DMS53 treated with DMSO at 0.1 percent for 48 hours (cell line): ENCODE measurements around the gene INHBE.
"Not testable (repeated sequence)": the region's sequence is repeated elsewhere in the genome, so short reads cannot be mapped to it uniquely, and the experiment has no call there.

Source experiments
- DNase-seq: peaks from one replicate; lab custom pipeline; 2025; ENCODE audit not compliant: unreplicated experiment; lab: John Stamatoyannopoulos, UW

INHBE gene

DNA sequence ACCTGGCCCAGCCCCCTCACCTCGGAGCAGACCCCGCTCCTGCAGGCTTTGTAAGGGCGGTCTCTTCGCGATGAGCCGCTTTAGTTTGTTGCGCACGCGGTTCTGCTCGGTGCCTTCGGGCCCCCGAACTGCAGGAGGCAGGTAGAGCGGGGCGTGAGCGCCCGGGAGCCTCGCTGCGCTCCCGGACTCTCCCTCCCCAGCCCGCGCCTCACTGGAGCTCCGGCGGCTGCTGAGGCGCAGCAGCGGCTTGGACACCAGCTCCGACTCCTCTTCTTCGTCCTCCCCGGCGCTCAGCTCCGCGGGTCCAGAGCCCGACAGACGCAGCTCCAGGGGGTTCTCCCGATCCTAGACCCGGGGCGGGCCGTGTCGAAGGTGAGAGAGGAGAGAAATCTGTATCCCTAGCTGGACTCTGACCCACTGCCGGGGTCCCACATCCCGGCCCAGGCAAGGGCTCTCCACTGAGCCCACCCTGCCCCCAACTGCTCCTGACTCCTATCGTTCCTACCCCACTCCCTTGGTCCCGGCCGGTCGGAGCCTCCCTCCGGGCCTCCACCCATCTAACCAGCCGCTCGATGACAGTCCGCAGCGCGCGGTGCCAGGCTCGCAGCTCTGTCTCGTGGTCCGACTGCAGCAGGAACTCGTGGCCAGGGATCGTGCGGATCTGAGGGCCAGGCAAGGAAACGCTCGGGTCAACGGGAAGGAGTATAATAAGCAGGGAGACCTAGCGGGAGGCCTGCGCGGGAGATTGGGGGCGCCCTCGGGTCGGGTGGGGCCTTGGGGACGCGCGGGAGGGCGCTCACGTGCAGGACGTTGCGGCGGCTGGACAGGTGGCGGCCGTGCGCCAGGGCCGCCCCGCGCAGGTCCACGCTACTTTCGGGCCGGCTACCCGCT, 20.4 kb downstream of the INHBE start:
- DNase-seq = peak; percentile 37

- DNase-seq = no peak
These were observed 21.3 kb downstream of the INHBE start for GRCh38 chr12:57476162-57476992.

- no peak for DNase-seq
These were observed 22.0 kb downstream of the INHBE start for GRCh38 chr12:57476993-57477709.

DNA sequence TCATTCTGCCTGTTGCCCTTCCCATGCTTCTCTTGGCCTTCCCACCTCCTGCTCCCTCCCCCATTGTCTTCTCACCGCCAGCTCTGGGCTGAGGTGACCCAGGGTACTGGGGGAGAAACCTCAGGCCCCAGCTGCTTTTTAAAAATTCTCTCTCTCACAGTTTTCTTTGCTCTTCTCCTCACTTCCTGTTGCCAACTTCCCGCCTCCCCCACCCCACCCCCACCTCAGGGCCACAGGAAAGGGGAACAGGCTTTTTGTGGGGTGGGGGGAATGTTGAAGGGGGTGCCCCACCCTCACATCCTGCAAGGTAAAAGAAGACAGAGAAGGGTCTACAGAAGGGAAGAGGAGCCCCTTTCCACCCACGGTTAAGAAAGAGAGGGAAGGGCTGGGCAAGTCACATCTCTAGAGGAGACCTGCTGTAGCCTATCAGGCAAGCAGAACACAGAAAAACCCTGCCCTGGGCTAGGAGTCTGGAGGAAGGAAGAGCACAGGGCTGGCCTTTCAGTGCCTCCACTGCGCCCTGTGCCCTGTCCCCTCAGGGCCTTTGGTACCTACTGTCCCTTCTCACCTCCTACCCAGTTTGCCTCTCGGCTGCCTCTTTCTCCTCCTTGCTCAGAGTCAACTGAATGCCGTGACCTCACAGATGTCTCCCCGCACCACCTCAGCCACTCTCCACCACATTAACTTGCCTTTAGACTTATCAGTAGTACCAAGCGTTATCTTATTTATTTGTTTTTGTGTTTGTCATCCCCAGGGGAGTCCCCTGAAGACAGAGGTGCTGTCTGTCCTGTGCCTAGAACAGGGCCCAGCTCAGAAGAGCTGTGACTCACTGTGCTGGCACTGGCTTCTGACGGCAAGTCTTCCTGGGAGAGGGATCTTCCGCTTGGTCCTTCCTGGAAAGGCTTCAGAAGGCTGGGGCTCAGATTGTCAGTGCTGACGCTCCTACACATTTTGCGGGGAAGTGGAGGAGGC, 22.9 kb downstream of the INHBE start:
- DNase-seq = no peak

GRCh38 chr12:57479043-57479375, 23.9 kb downstream of the INHBE start:
- DNase-seq = no peak

GRCh38 chr12:57479376-57480115, 24.4 kb downstream of the INHBE start, which contains the start of gene ARHGAP9:
Gene ARHGAP9 (minus strand): TSS chr12:57479866. CDS start chr12:57479406, 460 bp downstream.
- DNase-seq = no peak

- no peak for DNase-seq
These were observed 26.6 kb downstream of the INHBE start for GRCh38 chr12:57481671-57482070.

DNA sequence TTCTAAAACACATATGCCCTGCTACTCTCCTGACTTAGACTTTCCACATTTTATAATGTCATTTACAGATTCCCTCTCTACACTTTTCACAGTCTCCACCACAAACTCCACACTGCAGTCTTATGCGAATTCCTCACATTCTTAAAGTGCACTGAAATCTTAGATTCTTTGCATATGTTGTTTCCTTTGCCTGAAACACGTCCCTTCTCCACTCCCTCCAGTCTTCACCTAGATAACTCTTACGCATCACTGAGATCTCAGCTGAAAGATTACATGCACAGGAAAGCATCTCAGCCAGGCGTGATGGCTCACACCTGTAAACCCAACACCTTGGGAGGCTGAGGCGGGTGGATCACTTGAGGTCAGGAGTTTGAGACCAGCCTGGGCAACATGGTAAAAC, 28.4 kb downstream of the INHBE start:
- no peak for DNase-seq

GRCh38 chr12:57485695-57486094, 30.6 kb downstream of the INHBE start:
- no peak for DNase-seq

DNA sequence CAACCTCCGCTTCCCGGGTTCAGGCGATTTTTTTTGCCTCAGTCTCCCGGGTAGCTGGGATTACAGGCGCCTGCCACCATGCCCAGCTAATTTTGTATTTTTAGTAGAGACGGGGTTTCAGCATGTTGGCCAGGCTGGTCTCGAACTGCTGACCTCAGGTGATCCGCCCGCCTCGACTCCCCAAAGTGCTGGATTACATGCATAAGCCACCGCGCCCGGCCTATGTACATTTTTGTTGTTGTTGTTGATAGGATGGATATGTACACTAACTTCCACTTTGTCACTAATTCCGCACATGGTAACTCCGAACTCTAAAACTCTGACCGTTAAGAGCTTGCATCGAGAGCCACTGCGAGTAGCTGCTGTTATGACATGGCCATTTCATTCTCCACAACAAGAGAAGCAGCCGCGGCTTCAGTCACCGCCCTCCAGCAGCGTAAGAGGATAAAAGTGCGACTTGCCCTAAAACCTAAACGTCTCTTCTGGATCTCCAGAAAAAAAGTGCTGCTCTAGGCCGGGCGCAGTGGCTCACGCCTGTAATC, 32.0 kb downstream of the INHBE start:
- DNase-seq = no peak

GRCh38 chr12:57487597-57488401, 32.7 kb downstream of the INHBE start, which contains the start of gene MARS1:
Gene MARS1 (plus strand): TSS chr12:57488068. CDS start chr12:57488091, 23 bp downstream.
- peak; percentile 99 for DNase-seq

GRCh38 chr12:57488402-57489156, 33.5 kb downstream of the INHBE start:
- no peak for DNase-seq

GRCh38 chr12:57489157-57489641, 34.1 kb downstream of the INHBE start:
- DNase-seq = no peak

GRCh38 chr12:57490126-57490525, 35.0 kb downstream of the INHBE start:
- DNase-seq = no peak

- DNase-seq = no peak
These were observed 36.5 kb downstream of the INHBE start for GRCh38 chr12:57491393-57492280.

DNA sequence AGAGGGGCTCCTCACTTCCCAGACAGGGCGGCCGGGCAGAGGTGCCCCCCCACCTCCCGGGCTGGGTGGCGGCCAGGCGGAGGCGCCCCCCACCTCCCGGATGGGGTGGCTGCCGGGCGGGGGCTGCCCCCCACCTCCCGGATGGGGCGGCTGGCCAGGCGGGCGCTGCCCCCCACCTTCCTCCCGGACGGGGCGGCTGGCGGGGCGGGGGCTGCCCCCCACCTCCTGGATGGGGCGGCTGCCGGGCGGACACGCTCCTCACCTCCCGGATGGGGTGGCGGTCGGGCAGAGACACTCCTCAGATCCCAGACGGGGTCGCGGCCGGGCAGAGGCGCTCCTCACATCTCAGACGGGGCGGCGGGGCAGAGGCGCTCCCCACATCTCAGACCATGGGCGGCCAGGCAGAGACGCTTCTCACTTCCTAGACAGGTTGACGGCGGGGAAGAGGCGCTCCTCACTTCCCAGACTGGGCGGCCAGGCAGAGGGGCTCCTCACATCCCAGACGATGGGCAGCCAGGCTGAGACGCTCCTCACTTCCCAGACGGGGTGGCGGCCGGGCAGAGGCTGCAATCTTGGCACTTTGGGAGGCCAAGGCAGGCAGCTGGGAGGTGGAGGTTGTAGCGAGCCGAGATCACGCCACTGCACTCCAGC, 40.1 kb downstream of the INHBE start:
- not testable (repeated sequence) for DNase-seq
